ENCODE measurements around the gene APC. TPM values are rescaled to one million over a fixed set of nuclear protein-coding genes. Genes with fewer than 3 reads are reported as not detected.

APC gene
- total RNA-seq, 4 donors from 2014 or later, result 77.8 to 109 (median 85.7) TPM

DNA sequence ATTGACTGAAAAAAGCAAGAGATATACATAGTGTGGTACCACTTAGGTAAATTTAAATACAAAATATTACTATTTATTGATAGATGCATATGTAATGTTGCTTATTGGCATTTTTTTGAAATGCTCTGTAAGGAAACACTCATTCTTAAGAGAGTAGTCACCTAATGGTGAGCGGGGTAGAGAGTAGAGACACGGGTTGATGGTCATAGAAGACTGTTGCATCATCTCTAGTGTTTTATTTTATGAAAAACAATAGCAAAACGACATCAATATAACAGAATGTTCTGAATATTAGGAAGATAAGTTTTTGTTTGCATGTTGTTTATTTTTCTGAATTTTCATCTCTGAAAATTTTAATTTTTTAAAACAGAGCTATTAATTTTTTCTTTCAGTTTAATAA, 127.4 kb downstream of the APC start:
- TF ChIP-seq EP300 (IDR thresholded peaks at IDR 0.05; ENCODE audit: low read depth) (no peak), POLR2AphosphoS5 (IDR thresholded peaks at IDR 0.05) (no peak), POLR2A (IDR thresholded peaks at IDR 0.05) (no peak)
- TF ChIP-seq, protein P1, sequence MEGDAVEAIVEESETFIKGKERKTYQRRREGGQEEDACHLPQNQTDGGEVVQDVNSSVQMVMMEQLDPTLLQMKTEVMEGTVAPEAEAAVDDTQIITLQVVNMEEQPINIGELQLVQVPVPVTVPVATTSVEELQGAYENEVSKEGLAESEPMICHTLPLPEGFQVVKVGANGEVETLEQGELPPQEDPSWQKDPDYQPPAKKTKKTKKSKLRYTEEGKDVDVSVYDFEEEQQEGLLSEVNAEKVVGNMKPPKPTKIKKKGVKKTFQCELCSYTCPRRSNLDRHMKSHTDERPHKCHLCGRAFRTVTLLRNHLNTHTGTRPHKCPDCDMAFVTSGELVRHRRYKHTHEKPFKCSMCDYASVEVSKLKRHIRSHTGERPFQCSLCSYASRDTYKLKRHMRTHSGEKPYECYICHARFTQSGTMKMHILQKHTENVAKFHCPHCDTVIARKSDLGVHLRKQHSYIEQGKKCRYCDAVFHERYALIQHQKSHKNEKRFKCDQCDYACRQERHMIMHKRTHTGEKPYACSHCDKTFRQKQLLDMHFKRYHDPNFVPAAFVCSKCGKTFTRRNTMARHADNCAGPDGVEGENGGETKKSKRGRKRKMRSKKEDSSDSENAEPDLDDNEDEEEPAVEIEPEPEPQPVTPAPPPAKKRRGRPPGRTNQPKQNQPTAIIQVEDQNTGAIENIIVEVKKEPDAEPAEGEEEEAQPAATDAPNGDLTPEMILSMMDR (IDR thresholded peaks at IDR 0.05), result no peak
- H3K9me3 ChIP-seq, result no peaks in the 10 kb centered on the region
- DNase-seq, result no peak
- in situ Hi-C loops (cut with MboI; ENCODE audit: low pct_ligation_motif_present in 1 of 4, low pct_unique_long_range_greater_than_20kb in 1 of 4, low sequenced_read_pairs in 3 of 4), result no loop called here
- H3K27ac ChIP-seq, result no peak overlapping the region
- H3K36me3 ChIP-seq, result peaks cover 0 to 54% (median 10%) of the 10 kb centered on the region in 4 donors
- H3K27me3 ChIP-seq, result no peaks in the 10 kb centered on the region
- 91 to 97% methylated on average over 3 of the region's 3 CpGs for WGBS, 2 donors (ENCODE audit: low coverage in 1 of 2)
- intact Hi-C loops (cut with DNase I; ENCODE audit: low total_unique reads), result no loop called here
- peaks cover 0 to 33% (median 18%) of the 10 kb centered on the region in 4 donors for H3K4me1 ChIP-seq
- H3K4me3 ChIP-seq, result no peak overlapping the region

DNA sequence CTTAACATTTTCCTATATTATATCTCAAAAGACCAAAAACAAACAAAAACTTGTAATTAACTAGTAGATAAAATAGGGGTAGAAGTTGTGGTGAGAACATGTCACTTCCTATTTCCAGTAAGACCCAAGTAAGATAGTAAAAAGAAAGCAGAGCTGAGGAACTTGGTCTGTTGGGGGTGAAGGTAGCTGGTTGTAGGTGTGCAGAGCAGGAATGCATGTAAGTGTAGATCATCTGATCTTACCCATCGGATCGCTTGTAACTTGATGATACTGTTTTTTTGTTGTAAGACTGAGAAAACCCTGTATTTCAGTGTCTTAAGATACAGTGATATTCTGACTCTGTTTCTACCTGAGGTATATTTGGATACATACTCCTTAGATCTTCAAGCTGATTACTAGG, 129.1 kb downstream of the APC start:
- WGBS, 2 donors (ENCODE audit: low coverage in 1 of 2), result 82 to 100% methylated on average over 1 to 2 of the region's 2 CpGs
- no peak for DNase-seq
- Histone ChIP-seq H3K27ac (no peak overlapping the region), H3K4me1 (peaks cover 0 to 28% (median 14%) of the 10 kb centered on the region in 4 donors), H3K27me3 (no peaks in the 10 kb centered on the region), H3K36me3 (peaks cover 0 to 59% (median 10%) of the 10 kb centered on the region in 4 donors), H3K4me3 (no peak overlapping the region), H3K9me3 (no peaks in the 10 kb centered on the region)
- intact Hi-C loops (cut with DNase I; ENCODE audit: low total_unique reads) (no loop called here), in situ Hi-C loops (cut with MboI; ENCODE audit: low pct_ligation_motif_present in 1 of 4, low pct_unique_long_range_greater_than_20kb in 1 of 4, low sequenced_read_pairs in 3 of 4) (no loop called here)
- TF ChIP-seq POLR2A (IDR thresholded peaks at IDR 0.05) (no peak), EP300 (IDR thresholded peaks at IDR 0.05; ENCODE audit: low read depth) (no peak), POLR2AphosphoS5 (IDR thresholded peaks at IDR 0.05) (no peak)
- TF ChIP-seq, protein P1 (IDR thresholded peaks at IDR 0.05), result no peak

DNA sequence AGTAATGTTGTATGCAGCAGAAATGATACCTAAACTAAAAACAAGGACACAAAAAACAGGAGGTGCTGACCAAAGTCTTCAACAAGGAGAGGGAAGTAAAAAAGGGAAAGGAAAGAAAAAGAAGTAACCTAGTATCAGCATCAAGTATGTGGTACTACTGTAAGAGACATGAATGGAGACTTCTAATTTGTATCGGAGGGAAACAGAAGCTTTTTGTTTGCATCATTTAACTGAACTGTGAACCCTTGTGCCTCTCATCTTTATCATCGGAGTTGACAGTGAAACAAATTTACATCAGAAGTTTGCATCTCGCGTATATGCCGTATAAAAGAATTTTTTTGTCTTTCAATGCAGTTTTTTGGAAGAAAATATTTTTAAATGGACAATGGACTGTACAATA, 129.7 kb downstream of the APC start:
- Histone ChIP-seq H3K27ac (no peak overlapping the region), H3K9me3 (no peaks in the 10 kb centered on the region), H3K27me3 (no peaks in the 10 kb centered on the region), H3K4me3 (no peak overlapping the region), H3K4me1 (peaks cover 0 to 21% (median 8%) of the 10 kb centered on the region in 4 donors), H3K36me3 (peaks cover 0 to 59% (median 10%) of the 10 kb centered on the region in 4 donors)
- WGBS, 2 donors (ENCODE audit: low coverage in 1 of 2), result 94 to 96% methylated on average over 5 of the region's 5 CpGs
- TF ChIP-seq POLR2A (IDR thresholded peaks at IDR 0.05) (no peak), POLR2AphosphoS5 (IDR thresholded peaks at IDR 0.05) (no peak), EP300 (IDR thresholded peaks at IDR 0.05; ENCODE audit: low read depth) (no peak)
- intact Hi-C loops (cut with DNase I; ENCODE audit: low total_unique reads) (no loop called here), in situ Hi-C loops (cut with MboI; ENCODE audit: low pct_ligation_motif_present in 1 of 4, low pct_unique_long_range_greater_than_20kb in 1 of 4, low sequenced_read_pairs in 3 of 4) (no loop called here)
- no peak for DNase-seq

DNA sequence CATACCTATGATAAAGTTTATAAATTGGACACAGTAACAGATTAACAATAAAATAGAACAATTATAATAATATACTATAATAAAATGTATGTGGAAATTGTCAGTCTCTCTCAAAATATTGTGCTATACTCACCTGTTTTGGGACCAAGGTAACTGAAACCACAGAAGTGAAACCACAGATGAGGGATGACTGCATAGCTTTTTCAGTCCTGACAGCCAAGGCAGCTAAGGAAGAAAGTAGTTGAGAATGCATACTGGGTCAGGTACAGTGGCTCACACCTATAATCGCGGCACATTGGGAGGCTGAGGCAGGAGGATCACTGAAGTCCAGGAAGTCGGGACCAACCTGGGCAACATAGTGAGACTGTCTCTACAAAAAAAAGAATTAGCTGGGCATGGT, 132.3 kb downstream of the APC start:
- intact Hi-C loops (cut with DNase I; ENCODE audit: low total_unique reads), result no loop called here
- Histone ChIP-seq H3K27me3 (no peaks in the 10 kb centered on the region), H3K27ac (no peak overlapping the region), H3K4me3 (no peak overlapping the region), H3K4me1 (no peaks in the 10 kb centered on the region), H3K9me3 (no peaks in the 10 kb centered on the region), H3K36me3 (peaks cover 0 to 52% (median 10%) of the 10 kb centered on the region in 4 donors)
- DNase-seq, result no peak
- in situ Hi-C loops (cut with MboI; ENCODE audit: low pct_ligation_motif_present in 1 of 4, low pct_unique_long_range_greater_than_20kb in 1 of 4, low sequenced_read_pairs in 3 of 4), result no loop called here
- TF ChIP-seq EP300 (IDR thresholded peaks at IDR 0.05; ENCODE audit: low read depth) (no peak), POLR2A (IDR thresholded peaks at IDR 0.05) (no peak), POLR2AphosphoS5 (IDR thresholded peaks at IDR 0.05) (no peak)
- TF ChIP-seq, protein P1 (IDR thresholded peaks at IDR 0.05), result no peak
- WGBS, 2 donors (ENCODE audit: low coverage in 1 of 2), result 91 to 94% methylated on average over 3 of the region's 3 CpGs

DNA sequence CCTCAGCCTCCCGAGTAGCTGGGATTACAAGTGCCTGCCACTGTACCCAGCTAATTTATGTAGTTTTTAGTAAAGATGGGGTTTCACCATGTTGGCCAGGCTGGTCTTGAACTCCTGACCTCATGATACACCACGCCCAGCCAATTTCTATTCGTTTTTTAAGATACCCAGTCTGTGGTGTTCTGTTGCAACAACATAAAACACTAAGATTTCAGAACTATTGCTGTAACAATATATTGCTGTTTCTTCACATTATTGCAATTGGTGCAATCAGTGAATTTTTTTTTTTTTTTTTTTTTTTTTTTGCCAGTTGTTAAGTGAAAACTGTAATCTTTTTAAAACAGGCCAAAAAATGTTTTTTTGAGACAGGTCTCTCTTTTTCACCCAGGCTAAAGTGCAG, 133.3 kb downstream of the APC start:
- in situ Hi-C loops (cut with MboI; ENCODE audit: low pct_ligation_motif_present in 1 of 4, low pct_unique_long_range_greater_than_20kb in 1 of 4, low sequenced_read_pairs in 3 of 4) (no loop called here), intact Hi-C loops (cut with DNase I; ENCODE audit: low total_unique reads) (no loop called here)
- H3K4me1 ChIP-seq, result no peaks in the 10 kb centered on the region
- no peaks in the 10 kb centered on the region for H3K27me3 ChIP-seq
- no peak for TF ChIP-seq POLR2A (IDR thresholded peaks at IDR 0.05)
- TF ChIP-seq, protein P1 (IDR thresholded peaks at IDR 0.05), result no peak
- TF ChIP-seq EP300 (IDR thresholded peaks at IDR 0.05; ENCODE audit: low read depth), result no peak
- TF ChIP-seq POLR2AphosphoS5 (IDR thresholded peaks at IDR 0.05), result no peak
- no peak overlapping the region for H3K27ac ChIP-seq
- peaks cover 0 to 47% (median 6%) of the 10 kb centered on the region in 4 donors for H3K36me3 ChIP-seq
- DNase-seq, result no peak
- 50 to 63% methylated on average over 2 to 3 of the region's 3 CpGs for WGBS, 2 donors (ENCODE audit: low coverage in 1 of 2)
- H3K9me3 ChIP-seq, result no peaks in the 10 kb centered on the region
- H3K4me3 ChIP-seq, result no peak overlapping the region
